H1 (cell line): ENCODE results near the gene PGD. TPM values are rescaled to one million over a fixed set of nuclear protein-coding genes. Genes with fewer than 3 reads are reported as not detected.

Experiments used
- CTCF ChIA-PET: fragments of 300-600 bp; sonication (Branson Sonifier 250); formaldehyde crosslinking; loops from one replicate; lab custom pipeline; 2021; ENCODE audit not compliant: partially characterized antibody; lab: Charles Lee
- POLR2A ChIA-PET: fragments of 300-600 bp; sonication (Branson Sonifier 250); formaldehyde crosslinking; loops from one replicate; lab custom pipeline; 2021; ENCODE audit warnings: inconsistent platforms; ENCODE audit not compliant: partially characterized antibody; lab: Charles Lee
- DNase-seq, 2 experiments: peaks; one replicate each; pipeline versions ENCODE4 v3.0.0 to v3.0.0-alpha.2; 2010 to 2022; ENCODE audit warnings: low spot score in 2 of 2, low read depth in 1 of 2, mixed read lengths in 1 of 2
- FAIRE-seq: peaks from 2 replicates; lab custom pipeline; 2011; peaks lifted over from hg19 to GRCh38; lab: Jason Lieb, UNC
- H2AFZ ChIP-seq: 2 replicates; pipeline ENCODE4 v1.8.1; 2012; ENCODE audit warnings: low read length, inconsistent platforms
- H2AK5ac ChIP-seq: 2 replicates; pipeline ENCODE4 v1.6.1; 2013; ENCODE audit warnings: low read depth, low read length
- H2BK120ac ChIP-seq: replicated peaks from 2 replicates; pipeline ENCODE3; 2013; ENCODE audit warnings: low read depth, low read length, inconsistent platforms
- H2BK12ac ChIP-seq: 2 replicates; pipeline ENCODE4 v1.6.1; 2013; ENCODE audit warnings: low read depth, low read length
- H2BK15ac ChIP-seq: 2 replicates; pipeline ENCODE4 v1.6.1; 2013; ENCODE audit warnings: low read length
- H2BK20ac ChIP-seq: 2 replicates; pipeline ENCODE4 v1.6.1; 2013; ENCODE audit warnings: low read length
- H2BK5ac ChIP-seq: 2 replicates; pipeline ENCODE4 v1.6.1; 2013; ENCODE audit warnings: low read depth, low read length
- H3K14ac ChIP-seq: 2 replicates; pipeline ENCODE4 v1.6.1; 2013; ENCODE audit warnings: inconsistent platforms; ENCODE audit not compliant: insufficient read length
- H3K18ac ChIP-seq: 2 replicates; pipeline ENCODE4 v1.6.1; 2013; ENCODE audit warnings: low read length; ENCODE audit errors: extremely low read depth
- H3K23ac ChIP-seq: 2 replicates; pipeline ENCODE4 v1.6.1; 2013; ENCODE audit warnings: inconsistent platforms; ENCODE audit not compliant: insufficient read length
- H3K23me2 ChIP-seq: 2 replicates; pipeline ENCODE4 v1.6.1; 2013; ENCODE audit warnings: low read depth, low read length
- H3K27ac ChIP-seq: 2 replicates; pipeline ENCODE4 v1.6.1; 2011; ENCODE audit warnings: low read depth, low read length, inconsistent platforms
- H3K27me3 ChIP-seq, 4 experiments: replicated peaks in 1 of 4; 1 replicate in 1 of 4; 2 replicates in 3 of 4; pipeline versions ENCODE4 v1.6.1 to v1.8.1; 2011 to 2013; ENCODE audit warnings: low read length in 3 of 4, mild to moderate bottlenecking in 3 of 4, inconsistent platforms in 2 of 4, mixed read lengths in 2 of 4, moderate library complexity in 1 of 4; ENCODE audit not compliant: control insufficient read depth in 3 of 4, insufficient read depth in 3 of 4; ENCODE audit errors: extremely low read depth in 1 of 4
- H3K36me3 ChIP-seq, 4 experiments: 2 replicates each; pipeline versions ENCODE4 v1.6.1 to v1.8.1; 2011 to 2013; ENCODE audit warnings: mild to moderate bottlenecking in 4 of 4, low read length in 3 of 4, moderate library complexity in 2 of 4, control low read depth in 1 of 4, inconsistent platforms in 1 of 4; ENCODE audit not compliant: insufficient read depth in 4 of 4, control insufficient read depth in 2 of 4
- H3K4ac ChIP-seq: replicated peaks from 2 replicates; pipeline ENCODE3; 2013; ENCODE audit warnings: low read length, low read depth, mixed read lengths, inconsistent platforms; ENCODE audit not compliant: insufficient read length
- H3K4me1 ChIP-seq, 4 experiments: replicated peaks in 1 of 4; 1 replicate in 1 of 4; 2 replicates in 3 of 4; pipeline versions ENCODE4 v1.6.1 to v1.8.1; 2011 to 2013; ENCODE audit warnings: low read length in 3 of 4, inconsistent platforms in 2 of 4, mixed read lengths in 1 of 4; ENCODE audit not compliant: insufficient read depth in 4 of 4, control insufficient read depth in 3 of 4
- H3K4me2 ChIP-seq, 2 experiments: 2 replicates each; pipeline versions ENCODE4 v1.6.1 to v1.8.1; 2011 to 2013; ENCODE audit warnings: low read depth in 2 of 2, low read length in 2 of 2, control low read depth in 1 of 2, inconsistent platforms in 1 of 2, mild to moderate bottlenecking in 1 of 2; ENCODE audit not compliant: insufficient read depth in 1 of 2
- H3K4me3 ChIP-seq, 4 experiments: fragments of 200-600, 300-600 bp in 1 of 4; sonication (generic), shearing (Covaris generic), sonication (Bioruptor Twin) in 1 of 4; 2 replicates each; pipeline versions ENCODE4 v1.5.1 to v1.8.1; 2011 to 2016; ENCODE audit warnings: low read length in 4 of 4, low read depth in 3 of 4, control low read depth in 2 of 4, inconsistent platforms in 2 of 4, mild to moderate bottlenecking in 2 of 4, mixed read lengths in 1 of 4, moderate library complexity in 1 of 4; ENCODE audit not compliant: insufficient read depth in 2 of 4; ENCODE audit errors: extremely low read depth in 1 of 4
- H3K56ac ChIP-seq: replicated peaks from 2 replicates; pipeline ENCODE3; 2013; ENCODE audit warnings: low read depth, mild to moderate bottlenecking, mixed read lengths, low read length, inconsistent platforms; ENCODE audit not compliant: insufficient read length
- H3K79me1 ChIP-seq: 2 replicates; pipeline ENCODE4 v1.6.1; 2013; ENCODE audit warnings: low read depth, low read length, control low read depth
- H3K79me2 ChIP-seq, 2 experiments: 2 replicates each; pipeline versions ENCODE4 v1.6.1 to v1.8.1; 2012 to 2013; ENCODE audit warnings: low read length in 2 of 2, mild to moderate bottlenecking in 2 of 2, inconsistent platforms in 1 of 2; ENCODE audit not compliant: insufficient read depth in 2 of 2, control insufficient read depth in 1 of 2
- H3K9ac ChIP-seq, 4 experiments: replicated peaks in 1 of 4; 1 replicate in 1 of 4; 2 replicates in 3 of 4; pipeline versions ENCODE4 v1.6.1 to v1.8.1; 2011 to 2013; ENCODE audit warnings: low read depth in 3 of 4, low read length in 3 of 4, control low read depth in 2 of 4, mild to moderate bottlenecking in 2 of 4, moderate library complexity in 2 of 4, inconsistent platforms in 1 of 4; ENCODE audit errors: extremely low read depth in 1 of 4
- H3K9me3 ChIP-seq, 2 experiments: 2 replicates each; pipeline versions ENCODE4 v1.6.1 to v1.8.1; 2012 to 2013; ENCODE audit warnings: mild to moderate bottlenecking in 2 of 2, moderate library complexity in 2 of 2, control low read depth in 1 of 2, inconsistent platforms in 1 of 2, low read depth in 1 of 2, low read length in 1 of 2, mixed read lengths in 1 of 2; ENCODE audit not compliant: insufficient read depth in 2 of 2
- H4K20me1 ChIP-seq, 2 experiments: replicated peaks in 1 of 2; 2 replicates each; pipeline versions ENCODE3 to v1.8.1; 2011 to 2013; ENCODE audit warnings: inconsistent platforms in 2 of 2, low read length in 2 of 2, mild to moderate bottlenecking in 1 of 2; ENCODE audit not compliant: insufficient read depth in 2 of 2, control insufficient read depth in 1 of 2
- H4K5ac ChIP-seq: 2 replicates; pipeline ENCODE4 v1.6.1; 2013; ENCODE audit warnings: low read length, low read depth, mixed read lengths, inconsistent platforms; ENCODE audit not compliant: insufficient read length
- H4K8ac ChIP-seq: 2 replicates; pipeline ENCODE4 v1.8.0; 2013; ENCODE audit warnings: mild to moderate bottlenecking, moderate library complexity, low read length, inconsistent platforms; ENCODE audit not compliant: insufficient read depth; ENCODE audit errors: extremely low read depth
- H4K91ac ChIP-seq: replicated peaks from 2 replicates; pipeline ENCODE3; 2013; ENCODE audit warnings: low read length, mixed read lengths, inconsistent platforms; ENCODE audit not compliant: insufficient read length
- BACH1 ChIP-seq: IDR thresholded peaks from 2 replicates; pipeline ENCODE4 v1.6.1; 2012; ENCODE audit warnings: low read length, improper control_type of control experiment
- CBX5 ChIP-seq: fragments of 300-800, 300-1000 bp; sonication (generic); IDR thresholded peaks from 2 replicates; pipeline ENCODE4 v1.7.1; 2016; ENCODE audit warnings: antibody characterized with exemption, low read length, low read depth
- CREB1 ChIP-seq: IDR thresholded peaks from 2 replicates; pipeline ENCODE4 v1.6.1; 2012; ENCODE audit warnings: inconsistent platforms
- GTF2F1 ChIP-seq: IDR thresholded peaks from 2 replicates; pipeline ENCODE4 v1.6.1; 2012; ENCODE audit warnings: low read depth, low read length, improper control_type of control experiment, borderline replicate concordance
- HDAC6 ChIP-seq: IDR thresholded peaks from one replicate; pipeline ENCODE4 v1.7.1; 2012; ENCODE audit warnings: low read depth, mild to moderate bottlenecking, inconsistent platforms, low read length, moderate library complexity
- KDM1A ChIP-seq: fragments of 200-600, 300-600 bp; sonication (generic); IDR thresholded peaks from 2 replicates; pipeline ENCODE4 v1.7.1; 2016; ENCODE audit warnings: mild to moderate bottlenecking, low read length, borderline replicate concordance
- RFX5 ChIP-seq: IDR thresholded peaks from 2 replicates; pipeline ENCODE4 v1.6.1; 2011; ENCODE audit warnings: low read depth, low read length, improper control_type of control experiment, borderline replicate concordance
- RNF2 ChIP-seq: fragments of 200-900, 300-1000 bp; sonication (generic); IDR thresholded peaks from 2 replicates; pipeline ENCODE4 v1.7.1; 2016; ENCODE audit warnings: borderline replicate concordance, low read depth, mild to moderate bottlenecking, antibody characterized with exemption, low read length; ENCODE audit not compliant: poor library complexity, severe bottlenecking; ENCODE audit errors: missing control alignments
- SIX5 ChIP-seq: IDR thresholded peaks from 2 replicates; pipeline ENCODE4 v1.6.1; 2011; ENCODE audit warnings: mild to moderate bottlenecking, low read depth, low read length
- SUZ12 ChIP-seq: fragments of 200-600 bp; sonication (generic); IDR thresholded peaks from 2 replicates; pipeline ENCODE4 v1.6.1; 2012; ENCODE audit warnings: mild to moderate bottlenecking, inconsistent platforms, low read length, moderate library complexity, mixed read lengths
- TBP ChIP-seq: IDR thresholded peaks from 2 replicates; pipeline ENCODE4 v1.6.1; 2011; ENCODE audit warnings: low read depth, low read length, improper control_type of control experiment
- WGBS, 2 experiments: shearing (Covaris generic) in 1 of 2; methylation state at CpG; one replicate each; pipeline versions ENCODE4 v1.1.6 to v1.1.7; 2013 to 2015; ENCODE audit warnings: low lambda C conversion rate in 2 of 2, mixed read lengths in 2 of 2, inconsistent platforms in 1 of 2, low coverage in 1 of 2, missing lambda C conversion rate in 1 of 2; ENCODE audit not compliant: insufficient replicate concordance in 2 of 2, insufficient coverage in 1 of 2, insufficient read length in 1 of 2; ENCODE audit errors: extremely low coverage in 1 of 2, missing lambda C conversion rate in 1 of 2; 5-methylcytosine and 5-hydroxymethylcytosine counted together
- polyA plus RNA-seq, 7 experiments: library from polyadenylated mRNA; depleted of rRNA in 3 of 7; stranded (reverse) in 5 of 7; unstranded in 2 of 7; fragments of >200 nt in 5 of 7; fragments of 200-250 nt in 2 of 7; gene quantifications; 1 replicate in 5 of 7; 2 replicates in 1 of 7; 4 replicates in 1 of 7; pipeline versions ENCODE4 v1.2.1 to v1.2.3, GENCODE V29; 2011 to 2013; ENCODE audit warnings: missing spikeins in 2 of 7, mixed read lengths in 2 of 7
- total RNA-seq: library from RNA; stranded (reverse); fragmentation: NEBNext Ultra II Directional; extraction: Animal tissue kit (Norgen Biotek cat#: 25700); gene quantifications from 2 replicates; pipeline ENCODE4 v1.2.1, GENCODE V29; 2021
- TF ChIP-seq, protein P1 (sequence below): IDR thresholded peaks from 2 replicates; pipeline ENCODE4 v1.6.1; 2011; ENCODE audit warnings: low read depth, mild to moderate bottlenecking, low read length; ENCODE audit not compliant: insufficient read depth
- TF ChIP-seq, protein P2 (sequence below): IDR thresholded peaks from 2 replicates; pipeline ENCODE4 v1.6.1; 2012; ENCODE audit warnings: inconsistent platforms

PGD gene
- total and polyA plus RNA-seq, 2 of the 8 experiments (the other 6 are each of a cell fraction or from before 2014, with no cell fraction given) = 191 to 331 TPM

DNA sequence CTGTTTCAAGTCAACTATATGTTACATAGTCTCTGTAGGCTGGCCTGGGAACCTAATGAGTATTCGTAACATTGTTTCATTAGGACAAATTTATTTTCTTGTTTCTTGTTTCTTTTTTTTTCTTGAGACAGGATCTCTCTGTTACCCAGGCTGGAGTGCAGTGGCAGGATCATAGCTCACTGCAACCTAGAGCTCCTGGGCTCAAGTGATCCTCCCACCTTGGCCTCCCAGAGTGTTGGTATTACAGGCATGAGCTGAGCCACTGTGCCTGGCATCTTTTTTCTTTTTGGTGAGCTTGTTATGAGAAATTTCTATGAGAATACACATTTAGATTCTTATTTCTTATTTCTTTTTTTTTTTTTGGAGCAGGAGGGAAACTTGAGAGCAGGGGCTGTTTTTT, 38.2 kb downstream of the PGD start:
- FAIRE-seq = no peak
- WGBS, 2 experiments = 100% methylated on average over 1 of the region's 1 CpG; no CpG with 5 or more reads in 1 of the 2 experiments
- TF ChIP-seq CBX5 = no peak
- no peak for TF ChIP-seq SUZ12
- no peak for TF ChIP-seq CREB1
- TF ChIP-seq SIX5 = no peak
- no peak for TF ChIP-seq BACH1
- no peak for TF ChIP-seq HDAC6
- TF ChIP-seq, protein P1, sequence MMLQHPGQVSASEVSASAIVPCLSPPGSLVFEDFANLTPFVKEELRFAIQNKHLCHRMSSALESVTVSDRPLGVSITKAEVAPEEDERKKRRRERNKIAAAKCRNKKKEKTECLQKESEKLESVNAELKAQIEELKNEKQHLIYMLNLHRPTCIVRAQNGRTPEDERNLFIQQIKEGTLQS = no peak
- no peak for TF ChIP-seq GTF2F1
- no peak for TF ChIP-seq TBP
- TF ChIP-seq RNF2 = no peak
- TF ChIP-seq RFX5 = no peak
- TF ChIP-seq, protein P2, sequence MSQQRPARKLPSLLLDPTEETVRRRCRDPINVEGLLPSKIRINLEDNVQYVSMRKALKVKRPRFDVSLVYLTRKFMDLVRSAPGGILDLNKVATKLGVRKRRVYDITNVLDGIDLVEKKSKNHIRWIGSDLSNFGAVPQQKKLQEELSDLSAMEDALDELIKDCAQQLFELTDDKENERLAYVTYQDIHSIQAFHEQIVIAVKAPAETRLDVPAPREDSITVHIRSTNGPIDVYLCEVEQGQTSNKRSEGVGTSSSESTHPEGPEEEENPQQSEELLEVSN = no peak
- TF ChIP-seq KDM1A = no peak

More for the DNA sequence above, 38.2 kb downstream of the PGD start:
- no peak overlapping the region for H3K56ac ChIP-seq
- H3K9ac ChIP-seq = no peak overlapping the region
- no peak overlapping the region for H3K4me2 ChIP-seq
- H4K91ac ChIP-seq = no peak overlapping the region
- no peaks in the 10 kb centered on the region for H3K9me3 ChIP-seq
- H2BK20ac ChIP-seq = no peak overlapping the region
- H3K4ac ChIP-seq = no peak overlapping the region
- H3K23me2 ChIP-seq = no peaks in the 10 kb centered on the region; the same call in 1 of the 2 replicates
- no peak overlapping the region for H3K23ac ChIP-seq
- no peak overlapping the region for H2BK12ac ChIP-seq
- H4K20me1 ChIP-seq = no peaks in the 10 kb centered on the region
- H3K4me1 ChIP-seq = no peaks in the 10 kb centered on the region
- no peak overlapping the region for H2AFZ ChIP-seq
- H2BK5ac ChIP-seq = no peak overlapping the region
- H3K14ac ChIP-seq = no peak overlapping the region
- no peak overlapping the region for H2BK15ac ChIP-seq
- H2AK5ac ChIP-seq = no peak overlapping the region
- H3K79me1 ChIP-seq = no peaks in the 10 kb centered on the region; the same call in 1 of the 2 replicates
- H3K27me3 ChIP-seq = no peaks in the 10 kb centered on the region
- no peak overlapping the region for H3K18ac ChIP-seq
- ChIA-PET POLR2A (interaction anchor here (1.0 to 2.1 kb wide), 4 partner anchors 11 to 19 kb away, joined by 4 to 9 read pairs (median 6); partner anchors contain the start of gene CORT), CTCF (interaction anchor here (0.6 to 10.9 kb wide), 2 partner anchors 57 to 235 kb away, joined by 8 to 132 read pairs; no protein-coding TSS in a partner anchor)
- H4K8ac ChIP-seq = no peak overlapping the region
- no peak overlapping the region for H4K5ac ChIP-seq
- no peak overlapping the region for H3K4me3 ChIP-seq
- no peaks in the 10 kb centered on the region for H3K79me2 ChIP-seq
- H2BK120ac ChIP-seq = no peak overlapping the region
- H3K36me3 ChIP-seq = peaks cover 0 to 5% (median 0%) of the 10 kb centered on the region in 4 experiments; a peak in 1 of 8 replicates
- no peak for DNase-seq
- H3K27ac ChIP-seq = no peak overlapping the region
